PC-9 (cell line): ENCODE results near the gene DNM1.

Source experiments
- CTCF ChIP-seq: fragments of 200-600 bp; sonication (generic); conservative IDR thresholded peaks from 2 replicates; pipeline ENCODE4 v1.6.1; 2017; ENCODE audit warnings: mixed run types, antibody characterized with exemption, mild to moderate bottlenecking, moderate library complexity
- EZH2 ChIP-seq: fragments of 200-600 bp; sonication (generic); IDR thresholded peaks from 2 replicates; pipeline ENCODE4 v1.8.0; 2017; ENCODE audit warnings: antibody characterized with exemption, low read depth

- TF ChIP-seq CTCF (no peak), EZH2 (no peak)
These were observed 27.5 kb upstream of the DNM1 start for GRCh38 chr9:128175726-128176125.
